ENCODE measurements around the gene NLRP3. TPM values are rescaled to one million over a fixed set of nuclear protein-coding genes. Genes with fewer than 3 reads are reported as not detected.

The NLRP3 gene
- polyA plus RNA-seq, 3 donors, result 0.90 to 1.2 (median 1.0) TPM

GRCh38 chr1:247435030-247435758 lies 19.2 kb downstream of the NLRP3 start:
- DNase-seq (ENCODE audit: low read depth in 3 of 3, low spot score in 2 of 3), result no peak

GRCh38 chr1:247435759-247436147 lies 19.8 kb downstream of the NLRP3 start:
- no peak for DNase-seq (ENCODE audit: low read depth in 3 of 3, low spot score in 2 of 3)

- DNase-seq (ENCODE audit: low read depth in 3 of 3, low spot score in 2 of 3), result no peak
Observed at GRCh38 chr1:247437551-247438505, 21.9 kb downstream of the NLRP3 start.

- DNase-seq (ENCODE audit: low read depth in 3 of 3, low spot score in 2 of 3), result no peak
Observed at GRCh38 chr1:247440001-247440620, 24.1 kb downstream of the NLRP3 start.

GRCh38 chr1:247441606-247442005 lies 25.6 kb downstream of the NLRP3 start:
- DNase-seq (ENCODE audit: low read depth in 3 of 3, low spot score in 2 of 3), result no peak

- DNase-seq (ENCODE audit: low read depth in 3 of 3, low spot score in 2 of 3), result no peak
Observed at GRCh38 chr1:247442164-247442563, 26.2 kb downstream of the NLRP3 start.

GRCh38 chr1:247443641-247444040 lies 27.7 kb downstream of the NLRP3 start:
- no peak for DNase-seq (ENCODE audit: low read depth in 3 of 3, low spot score in 2 of 3)

- no peak for DNase-seq (ENCODE audit: low read depth in 3 of 3, low spot score in 2 of 3)
Observed at GRCh38 chr1:247444571-247444970, 28.6 kb downstream of the NLRP3 start.

GRCh38 chr1:247445526-247446356 lies 29.8 kb downstream of the NLRP3 start:
- no peak for DNase-seq (ENCODE audit: low read depth in 3 of 3, low spot score in 2 of 3)

GRCh38 chr1:247447162-247447909 lies 31.4 kb downstream of the NLRP3 start:
- DNase-seq (ENCODE audit: low read depth in 3 of 3, low spot score in 2 of 3), result no peak

- peak; percentile 36 to 55 (median 40) for DNase-seq (ENCODE audit: low read depth in 3 of 3, low spot score in 2 of 3)
Observed at GRCh38 chr1:247448107-247448791, 32.3 kb downstream of the NLRP3 start.

GRCh38 chr1:247451388-247452010 lies 35.5 kb downstream of the NLRP3 start:
- no peak for DNase-seq (ENCODE audit: low read depth in 3 of 3, low spot score in 2 of 3)

- no peak for DNase-seq (ENCODE audit: low read depth in 3 of 3, low spot score in 2 of 3)
Observed at GRCh38 chr1:247452447-247453039, 36.6 kb downstream of the NLRP3 start.

GRCh38 chr1:247453245-247453644 lies 37.3 kb downstream of the NLRP3 start:
- DNase-seq (ENCODE audit: low read depth in 3 of 3, low spot score in 2 of 3), result no peak

GRCh38 chr1:247453997-247454396 lies 38.0 kb downstream of the NLRP3 start:
- DNase-seq (ENCODE audit: low read depth in 3 of 3, low spot score in 2 of 3), result no peak

GRCh38 chr1:247456021-247456420 lies 40.0 kb downstream of the NLRP3 start:
- DNase-seq (ENCODE audit: low read depth in 3 of 3, low spot score in 2 of 3), result no peak

- DNase-seq (ENCODE audit: low read depth in 3 of 3, low spot score in 2 of 3), result no peak
Observed at GRCh38 chr1:247456914-247457639, 41.1 kb downstream of the NLRP3 start.

- no peak for DNase-seq (ENCODE audit: low read depth in 3 of 3, low spot score in 2 of 3)
Observed at GRCh38 chr1:247459507-247459906, 43.5 kb downstream of the NLRP3 start.

Data from right renal cortex interstitium (tissue), 3 donors.